C4-2B (cell line): ENCODE measurements around the gene ATP2B2.

Experiments used
- H3K27ac ChIP-seq: fragments of 450-650 bp; 2 replicates; pipeline ENCODE4 v1.5.1; 2017
- CTCF ChIP-seq: fragments of 450-650 bp; conservative IDR thresholded peaks from 2 replicates; pipeline ENCODE4 v1.5.1; 2017; ENCODE audit warnings: mild to moderate bottlenecking
- ZFX ChIP-seq: fragments of 450-650 bp; IDR thresholded peaks from 2 replicates; pipeline ENCODE4 v1.6.1; 2017

The ATP2B2 gene

GRCh38 chr3:10510086-10510742 is 4.8 kb upstream of the ATP2B2 start:
- TF ChIP-seq ZFX = no peak
- no peak for TF ChIP-seq CTCF
- no peak overlapping the region for H3K27ac ChIP-seq

GRCh38 chr3:10509325-10509724 is 3.9 kb upstream of the ATP2B2 start:
- no peak overlapping the region for H3K27ac ChIP-seq
- no peak for TF ChIP-seq ZFX

GRCh38 chr3:10508619-10509260 is 3.4 kb upstream of the ATP2B2 start:
- no peak overlapping the region for H3K27ac ChIP-seq
- TF ChIP-seq ZFX = no peak
- TF ChIP-seq CTCF = no peak

GRCh38 chr3:10508235-10508618 is 2.8 kb upstream of the ATP2B2 start:
- no peak for TF ChIP-seq ZFX
- TF ChIP-seq CTCF = no peak

GRCh38 chr3:10507331-10507730 is 1.9 kb upstream of the ATP2B2 start:
- TF ChIP-seq ZFX = no peak
- no peak for TF ChIP-seq CTCF

More at GRCh38 chr3:10508235-10508618, 2.8 kb upstream of the ATP2B2 start:
- H3K27ac ChIP-seq = no peak overlapping the region

GRCh38 chr3:10506696-10507095 is 1.3 kb upstream of the ATP2B2 start:
- no peak overlapping the region for H3K27ac ChIP-seq
- TF ChIP-seq CTCF (no peak), ZFX (no peak)

More at GRCh38 chr3:10507331-10507730, 1.9 kb upstream of the ATP2B2 start:
- H3K27ac ChIP-seq = no peak overlapping the region

- no peak overlapping the region for H3K27ac ChIP-seq
Observed at GRCh38 chr3:10505791-10506585, 602 bp upstream of the ATP2B2 start.

More at GRCh38 chr3:10505791-10506585, 602 bp upstream of the ATP2B2 start:
- TF ChIP-seq ZFX (no peak), CTCF (no peak)
